Memory B cell (primary cell): ENCODE results near the gene IBA57.
"Not testable (repeated sequence)": the region's sequence is repeated elsewhere in the genome, so short reads cannot be mapped to it uniquely, and the experiment has no call there.

Experiments used
- ATAC-seq: fragments of 150-1000 bp; cut with Tn5 transposase; 2 replicates; pipeline ENCODE4 v1.10.0; 2021; ENCODE audit warnings: low read depth, mild to moderate bottlenecking, moderate library complexity
- DNase-seq, 2 donors: peaks; one replicate each; pipeline ENCODE4 v3.0.0; 2022; ENCODE audit warnings: low spot score in 2 of 2
- H3K27ac Mint-ChIP-seq: one replicate; pipeline ENCODE4 v1.8.0; 2022; ENCODE audit warnings: mild to moderate bottlenecking, moderate library complexity, mixed read lengths
- H3K27me3 Mint-ChIP-seq: one replicate; pipeline ENCODE4 v1.8.0; 2022; ENCODE audit warnings: mixed read lengths
- H3K36me3 Mint-ChIP-seq: one replicate; pipeline ENCODE4 v1.8.0; 2022; ENCODE audit warnings: mild to moderate bottlenecking, mixed read lengths
- H3K4me1 Mint-ChIP-seq: one replicate; pipeline ENCODE4 v1.8.0; 2022; ENCODE audit warnings: mixed read lengths
- H3K4me3 Mint-ChIP-seq: one replicate; pipeline ENCODE4 v1.8.0; 2022; ENCODE audit warnings: mild to moderate bottlenecking, moderate library complexity, mixed read lengths
- H3K9me3 Mint-ChIP-seq: one replicate; pipeline ENCODE4 v1.8.0; 2022; ENCODE audit warnings: mixed read lengths

The IBA57 gene

GRCh38 chr1:228219245-228219961 is 53.8 kb downstream of the IBA57 start:
- H3K27ac Mint-ChIP-seq: no peak overlapping the region
- H3K4me1 Mint-ChIP-seq: peaks cover 4% of the 10 kb centered on the region
- H3K27me3 Mint-ChIP-seq: no peaks in the 10 kb centered on the region
- ATAC-seq (no peak), DNase-seq (no peak)
- H3K36me3 Mint-ChIP-seq: peaks cover 7% of the 10 kb centered on the region
- H3K4me3 Mint-ChIP-seq: no peak overlapping the region
- H3K9me3 Mint-ChIP-seq: peaks cover 1% of the 10 kb centered on the region

- Mint-ChIP-seq H3K4me1 (peaks cover 4% of the 10 kb centered on the region), H3K4me3 (no peak overlapping the region), H3K9me3 (peaks cover 2% of the 10 kb centered on the region), H3K27ac (no peak overlapping the region), H3K27me3 (no peaks in the 10 kb centered on the region), H3K36me3 (peaks cover 13% of the 10 kb centered on the region)
- DNase-seq: no peak
- ATAC-seq: no peak
These were observed 54.6 kb downstream of the IBA57 start for GRCh38 chr1:228219962-228220780.

- not testable (repeated sequence) for ATAC-seq, H3K27me3 Mint-ChIP-seq, H3K9me3 Mint-ChIP-seq, DNase-seq, H3K4me3 Mint-ChIP-seq, H3K27ac Mint-ChIP-seq, H3K4me1 Mint-ChIP-seq
- H3K36me3 Mint-ChIP-seq: peaks cover 20% of the 10 kb centered on the region
These were observed 55.5 kb downstream of the IBA57 start for GRCh38 chr1:228221097-228221496.

- H3K27ac Mint-ChIP-seq: no peak overlapping the region
- DNase-seq (no peak), ATAC-seq (no peak)
- H3K36me3 Mint-ChIP-seq: peaks cover 22% of the 10 kb centered on the region
- H3K4me3 Mint-ChIP-seq: no peak overlapping the region
- peaks cover 2% of the 10 kb centered on the region for H3K9me3 Mint-ChIP-seq
- no peaks in the 10 kb centered on the region for H3K27me3 Mint-ChIP-seq
- H3K4me1 Mint-ChIP-seq: no peaks in the 10 kb centered on the region
These were observed 56.9 kb downstream of the IBA57 start for GRCh38 chr1:228222548-228222947.

- no peaks in the 10 kb centered on the region for H3K4me1 Mint-ChIP-seq
- ATAC-seq (no peak), DNase-seq (no peak)
- H3K27me3 Mint-ChIP-seq: no peaks in the 10 kb centered on the region
- H3K36me3 Mint-ChIP-seq: peaks cover 23% of the 10 kb centered on the region
- peaks cover 2% of the 10 kb centered on the region for H3K9me3 Mint-ChIP-seq
- no peak overlapping the region for H3K4me3 Mint-ChIP-seq
- H3K27ac Mint-ChIP-seq: no peak overlapping the region
These were observed 58.9 kb downstream of the IBA57 start for GRCh38 chr1:228224198-228225164.

- Mint-ChIP-seq H3K4me3 (no peak overlapping the region), H3K9me3 (peaks cover 2% of the 10 kb centered on the region), H3K36me3 (peaks cover 23% of the 10 kb centered on the region), H3K27ac (no peak overlapping the region), H3K4me1 (no peaks in the 10 kb centered on the region), H3K27me3 (no peaks in the 10 kb centered on the region)
- ATAC-seq (no peak), DNase-seq (no peak)
These were observed 59.6 kb downstream of the IBA57 start for GRCh38 chr1:228225165-228225710.

GRCh38 chr1:228225740-228226139 is 60.1 kb downstream of the IBA57 start:
- H3K36me3 Mint-ChIP-seq: peaks cover 23% of the 10 kb centered on the region
- H3K27ac Mint-ChIP-seq: no peak overlapping the region
- no peaks in the 10 kb centered on the region for H3K27me3 Mint-ChIP-seq
- H3K4me1 Mint-ChIP-seq: no peaks in the 10 kb centered on the region
- ATAC-seq (no peak), DNase-seq (no peak)
- H3K9me3 Mint-ChIP-seq: peaks cover 2% of the 10 kb centered on the region
- H3K4me3 Mint-ChIP-seq: no peak overlapping the region

GRCh38 chr1:228226141-228226874 is 60.7 kb downstream of the IBA57 start:
- no peak overlapping the region for H3K4me3 Mint-ChIP-seq
- no peaks in the 10 kb centered on the region for H3K27me3 Mint-ChIP-seq
- H3K9me3 Mint-ChIP-seq: peaks cover 2% of the 10 kb centered on the region
- DNase-seq (no peak), ATAC-seq (no peak)
- H3K36me3 Mint-ChIP-seq: peaks cover 23% of the 10 kb centered on the region
- H3K27ac Mint-ChIP-seq: no peak overlapping the region
- H3K4me1 Mint-ChIP-seq: no peaks in the 10 kb centered on the region

GRCh38 chr1:228226956-228227791 is 61.6 kb downstream of the IBA57 start:
- no peaks in the 10 kb centered on the region for H3K27me3 Mint-ChIP-seq
- no peak for DNase-seq
- peaks cover 2% of the 10 kb centered on the region for H3K9me3 Mint-ChIP-seq
- ATAC-seq: no peak
- peaks cover 26% of the 10 kb centered on the region for H3K36me3 Mint-ChIP-seq
- H3K4me1 Mint-ChIP-seq: no peaks in the 10 kb centered on the region
- no peak overlapping the region for H3K4me3 Mint-ChIP-seq
- no peak overlapping the region for H3K27ac Mint-ChIP-seq

GRCh38 chr1:228228147-228228546 is 62.5 kb downstream of the IBA57 start:
- H3K27me3 Mint-ChIP-seq, ATAC-seq, DNase-seq, H3K4me3 Mint-ChIP-seq, H3K9me3 Mint-ChIP-seq, H3K4me1 Mint-ChIP-seq, H3K27ac Mint-ChIP-seq: not testable (repeated sequence)
- H3K36me3 Mint-ChIP-seq: peaks cover 32% of the 10 kb centered on the region

GRCh38 chr1:228228601-228229074 is 63.0 kb downstream of the IBA57 start:
- Mint-ChIP-seq H3K36me3 (peaks cover 32% of the 10 kb centered on the region), H3K27ac (no peak overlapping the region), H3K4me3 (no peak overlapping the region), H3K9me3 (peaks cover 6% of the 10 kb centered on the region), H3K27me3 (no peaks in the 10 kb centered on the region), H3K4me1 (no peaks in the 10 kb centered on the region)
- ATAC-seq: no peak
- no peak for DNase-seq

GRCh38 chr1:228231189-228231588 is 65.6 kb downstream of the IBA57 start:
- peaks cover 30% of the 10 kb centered on the region for H3K36me3 Mint-ChIP-seq
- no peak for DNase-seq
- H3K27me3 Mint-ChIP-seq: no peaks in the 10 kb centered on the region
- H3K4me3 Mint-ChIP-seq: no peak overlapping the region
- H3K4me1 Mint-ChIP-seq: no peaks in the 10 kb centered on the region
- no peak overlapping the region for H3K27ac Mint-ChIP-seq
- peaks cover 8% of the 10 kb centered on the region for H3K9me3 Mint-ChIP-seq
- ATAC-seq: no peak
